ENCODE results near the gene NHSL2.

- TF ChIP-seq CTCF (IDR thresholded peaks at IDR 0.05) (no peak), POLR2A (IDR thresholded peaks at IDR 0.05) (no peak), POLR2AphosphoS5 (IDR thresholded peaks at IDR 0.05) (no peak)
These were observed 95.8 kb downstream of the NHSL2 start for GRCh38 chrX:72006461-72006860.
